Measurements from ENCODE around the gene SCUBE1. TPM values are rescaled to one million over a fixed set of nuclear protein-coding genes. Genes with fewer than 3 reads are reported as not detected.

SCUBE1 gene
- total and polyA plus RNA-seq, 2 of the 8 experiments (the other 6 are each of a cell fraction or from before 2014, with no cell fraction given), result 2.3 to 4.9 TPM

DNA sequence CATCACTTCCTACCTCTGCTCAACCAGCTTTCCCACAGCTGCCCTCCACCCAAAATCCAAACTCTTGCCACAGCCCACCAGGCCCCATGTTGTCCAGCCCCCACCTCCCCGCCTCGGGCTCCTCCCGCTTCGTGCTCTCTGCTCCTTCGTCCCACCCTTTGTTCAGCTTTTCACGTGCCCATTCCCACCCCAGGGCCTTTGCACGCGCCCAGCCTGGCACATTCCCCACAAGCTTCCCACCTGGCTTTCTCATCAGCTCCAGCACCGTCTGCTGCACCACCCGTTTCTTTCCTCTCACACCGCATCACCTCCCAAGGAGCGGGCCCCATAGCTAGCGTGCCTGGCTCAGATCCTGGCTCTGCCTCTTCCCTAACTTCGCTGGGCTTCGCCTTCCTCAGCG is 54.8 kb downstream of the SCUBE1 start:
- H3K4me1 ChIP-seq (replicated peaks in 1 of 4; ENCODE audit: control insufficient read depth in 3 of 4, insufficient read depth in 4 of 4, low read length in 3 of 4), result peaks cover 0 to 9% (median 3%) of the 10 kb centered on the region in 4 experiments; a peak in 5 of 7 replicates
- no peaks in the 10 kb centered on the region; the same call in 1 of the 2 replicates for H3K79me1 ChIP-seq (ENCODE audit: low read depth, low read length)
- no peak overlapping the region for H3K4ac ChIP-seq (replicated peaks; ENCODE audit: insufficient read length, low read depth, low read length)
- no peak for DNase-seq (ENCODE audit: low read depth in 1 of 2, low spot score in 2 of 2)
- H3K23ac ChIP-seq (ENCODE audit: insufficient read length), result no peak overlapping the region
- H3K9ac ChIP-seq (replicated peaks in 1 of 4; ENCODE audit: extremely low read depth in 1 of 4, low read depth in 3 of 4, low read length in 3 of 4), result no peak overlapping the region
- no peaks in the 10 kb centered on the region for H3K9me3 ChIP-seq (ENCODE audit: insufficient read depth in 2 of 2, low read depth in 1 of 2, low read length in 1 of 2)
- TF ChIP-seq KDM1A (IDR thresholded peaks at IDR 0.05; ENCODE audit: borderline replicate concordance, low read length), result peak; percentile 88
- no peak for TF ChIP-seq SIX5 (IDR thresholded peaks at IDR 0.05; ENCODE audit: low read depth, low read length)
- 92% methylated on average over 13 of the region's 16 CpGs; no CpG with 5 or more reads in 1 of the 2 experiments for WGBS, 2 experiments (ENCODE audit: extremely low coverage in 1 of 2, insufficient coverage in 1 of 2, insufficient read length in 1 of 2, insufficient replicate concordance in 2 of 2, low coverage in 1 of 2, low lambda C conversion rate in 2 of 2, missing lambda C conversion rate in 1 of 2)
- no peak overlapping the region for H3K18ac ChIP-seq (ENCODE audit: extremely low read depth, low read length)
- no peak overlapping the region for H4K5ac ChIP-seq (ENCODE audit: insufficient read length, low read depth, low read length)
- H2BK20ac ChIP-seq (ENCODE audit: low read length), result no peak overlapping the region
- H2BK5ac ChIP-seq (ENCODE audit: low read depth, low read length), result peak overlapping the region; percentile 21; the same call in 1 of the 2 replicates
- CTCF ChIA-PET (ENCODE audit: partially characterized antibody), result interaction anchor here (0.8 to 9.2 kb wide), 7 partner anchors 7 to 73 kb away, joined by 3 to 109 read pairs (median 9); no protein-coding TSS in a partner anchor
- H3K27ac ChIP-seq (ENCODE audit: low read depth, low read length), result no peak overlapping the region
- H2BK120ac ChIP-seq (replicated peaks; ENCODE audit: low read depth, low read length), result no peak overlapping the region
- no peak overlapping the region for H3K56ac ChIP-seq (replicated peaks; ENCODE audit: insufficient read length, low read depth, low read length)
- H4K8ac ChIP-seq (ENCODE audit: extremely low read depth, insufficient read depth, low read length), result peak overlapping the region; percentile 15
- no peak overlapping the region for H2AK5ac ChIP-seq (ENCODE audit: low read depth, low read length)
- no peaks in the 10 kb centered on the region for H3K36me3 ChIP-seq (ENCODE audit: control insufficient read depth in 2 of 4, insufficient read depth in 4 of 4, low read length in 3 of 4)
- POLR2A ChIA-PET (ENCODE audit: partially characterized antibody), result interaction anchor here (1.6 kb wide), 1 partner anchor 14 kb away, joined by 5 read pairs; no protein-coding TSS in a partner anchor
- no peak overlapping the region for H3K4me2 ChIP-seq (ENCODE audit: insufficient read depth in 1 of 2, low read depth in 2 of 2, low read length in 2 of 2)
- H3K79me2 ChIP-seq (ENCODE audit: control insufficient read depth in 1 of 2, insufficient read depth in 2 of 2, low read length in 2 of 2), result no peaks in the 10 kb centered on the region
- H4K91ac ChIP-seq (replicated peaks; ENCODE audit: insufficient read length, low read length), result no peak overlapping the region
- no peak overlapping the region for H3K4me3 ChIP-seq (ENCODE audit: extremely low read depth in 1 of 4, insufficient read depth in 2 of 4, low read depth in 3 of 4, low read length in 4 of 4)
- no peak for FAIRE-seq
- H3K23me2 ChIP-seq (ENCODE audit: low read depth, low read length), result no peaks in the 10 kb centered on the region
- H2AFZ ChIP-seq (ENCODE audit: low read length), result no peak overlapping the region
- no peak overlapping the region for H2BK15ac ChIP-seq (ENCODE audit: low read length)
- H4K20me1 ChIP-seq (replicated peaks in 1 of 2; ENCODE audit: control insufficient read depth in 1 of 2, insufficient read depth in 2 of 2, low read length in 2 of 2), result peaks cover 0 to 2% of the 10 kb centered on the region in 2 experiments
- H2BK12ac ChIP-seq (ENCODE audit: low read depth, low read length), result no peak overlapping the region
- H3K14ac ChIP-seq (ENCODE audit: insufficient read length), result no peak overlapping the region
- H3K27me3 ChIP-seq (replicated peaks in 1 of 4; ENCODE audit: control insufficient read depth in 3 of 4, extremely low read depth in 1 of 4, insufficient read depth in 3 of 4, low read length in 3 of 4), result no peaks in the 10 kb centered on the region
